ENCODE results near the gene NOS1. TPM values are rescaled to one million over a fixed set of nuclear protein-coding genes. Genes with fewer than 3 reads are reported as not detected.

Gene NOS1
- total RNA-seq, 2 experiments from 2014 or later: not detected

GRCh38 chr12:117309276-117309925, 52.0 kb downstream of the NOS1 start:
- Histone ChIP-seq H3K9me3 (ENCODE audit: low read length) (no peaks in the 10 kb centered on the region), H4K20me1 (ENCODE audit: insufficient read depth, low read length) (no peaks in the 10 kb centered on the region), H3K4me2 (ENCODE audit: low read length) (no peak overlapping the region), H3K27ac (ENCODE audit: low read depth, low read length, poor library complexity, severe bottlenecking) (no peak overlapping the region), H3K79me2 (ENCODE audit: insufficient read depth, low read depth, low read length) (no peaks in the 10 kb centered on the region), H3K36me3 (ENCODE audit: insufficient read depth, low read length) (no peaks in the 10 kb centered on the region), H3K4me1 (ENCODE audit: insufficient read depth, low read length, poor library complexity, severe bottlenecking) (no peaks in the 10 kb centered on the region), H2AFZ (ENCODE audit: low read length) (no peak overlapping the region), H3K9me2 (ENCODE audit: insufficient read depth, low read length) (no peaks in the 10 kb centered on the region), H3K4me3 (ENCODE audit: low read depth, low read length, poor library complexity, severe bottlenecking) (no peak overlapping the region)
- no TSS peak for BruUV-seq (replicated peaks)
- CTCF ChIA-PET (ENCODE audit: unreplicated experiment): no interaction called here
- DNase-seq (ENCODE audit: low spot score): no peak
- POLR2A ChIA-PET: interaction anchor here (0.6 kb wide), 1 partner anchor 251 kb away, joined by 3 read pairs; no protein-coding TSS in a partner anchor
- intact Hi-C loops (cut with micrococcal nuclease; ENCODE audit: unreplicated experiment): no loop called here
- TF ChIP-seq, protein P1, sequence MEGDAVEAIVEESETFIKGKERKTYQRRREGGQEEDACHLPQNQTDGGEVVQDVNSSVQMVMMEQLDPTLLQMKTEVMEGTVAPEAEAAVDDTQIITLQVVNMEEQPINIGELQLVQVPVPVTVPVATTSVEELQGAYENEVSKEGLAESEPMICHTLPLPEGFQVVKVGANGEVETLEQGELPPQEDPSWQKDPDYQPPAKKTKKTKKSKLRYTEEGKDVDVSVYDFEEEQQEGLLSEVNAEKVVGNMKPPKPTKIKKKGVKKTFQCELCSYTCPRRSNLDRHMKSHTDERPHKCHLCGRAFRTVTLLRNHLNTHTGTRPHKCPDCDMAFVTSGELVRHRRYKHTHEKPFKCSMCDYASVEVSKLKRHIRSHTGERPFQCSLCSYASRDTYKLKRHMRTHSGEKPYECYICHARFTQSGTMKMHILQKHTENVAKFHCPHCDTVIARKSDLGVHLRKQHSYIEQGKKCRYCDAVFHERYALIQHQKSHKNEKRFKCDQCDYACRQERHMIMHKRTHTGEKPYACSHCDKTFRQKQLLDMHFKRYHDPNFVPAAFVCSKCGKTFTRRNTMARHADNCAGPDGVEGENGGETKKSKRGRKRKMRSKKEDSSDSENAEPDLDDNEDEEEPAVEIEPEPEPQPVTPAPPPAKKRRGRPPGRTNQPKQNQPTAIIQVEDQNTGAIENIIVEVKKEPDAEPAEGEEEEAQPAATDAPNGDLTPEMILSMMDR (conservative IDR thresholded peaks at IDR 0.05; ENCODE audit: low read length): no peak
- no peak for TF ChIP-seq EZH2phosphoT487 (IDR thresholded peaks at IDR 0.05; ENCODE audit: borderline replicate concordance, low read depth, low read length)

GRCh38 chr12:117300174-117300573, 61.3 kb downstream of the NOS1 start:
- no peak overlapping the region for H3K4me2 ChIP-seq (ENCODE audit: low read length)
- no peak for DNase-seq (ENCODE audit: low spot score)
- no peak overlapping the region for H3K27ac ChIP-seq (ENCODE audit: low read depth, low read length, poor library complexity, severe bottlenecking)
- no peak overlapping the region for H3K4me3 ChIP-seq (ENCODE audit: low read depth, low read length, poor library complexity, severe bottlenecking)
- intact Hi-C loops (cut with micrococcal nuclease; ENCODE audit: unreplicated experiment): no loop called here
- no peaks in the 10 kb centered on the region for H3K36me3 ChIP-seq (ENCODE audit: insufficient read depth, low read length)
- POLR2A ChIA-PET: no interaction called here
- H3K9me2 ChIP-seq (ENCODE audit: insufficient read depth, low read length): no peaks in the 10 kb centered on the region
- no peak overlapping the region for H2AFZ ChIP-seq (ENCODE audit: low read length)
- no peaks in the 10 kb centered on the region for H3K4me1 ChIP-seq (ENCODE audit: insufficient read depth, low read length, poor library complexity, severe bottlenecking)
- no peaks in the 10 kb centered on the region for H3K9me3 ChIP-seq (ENCODE audit: low read length)
- BruUV-seq (replicated peaks): no TSS peak
- CTCF ChIA-PET (ENCODE audit: unreplicated experiment): no interaction called here
- H3K79me2 ChIP-seq (ENCODE audit: insufficient read depth, low read depth, low read length): no peaks in the 10 kb centered on the region
- TF ChIP-seq, protein P1 (conservative IDR thresholded peaks at IDR 0.05; ENCODE audit: low read length): no peak
- TF ChIP-seq EZH2phosphoT487 (IDR thresholded peaks at IDR 0.05; ENCODE audit: borderline replicate concordance, low read depth, low read length): no peak
- no peaks in the 10 kb centered on the region for H4K20me1 ChIP-seq (ENCODE audit: insufficient read depth, low read length)

DNA sequence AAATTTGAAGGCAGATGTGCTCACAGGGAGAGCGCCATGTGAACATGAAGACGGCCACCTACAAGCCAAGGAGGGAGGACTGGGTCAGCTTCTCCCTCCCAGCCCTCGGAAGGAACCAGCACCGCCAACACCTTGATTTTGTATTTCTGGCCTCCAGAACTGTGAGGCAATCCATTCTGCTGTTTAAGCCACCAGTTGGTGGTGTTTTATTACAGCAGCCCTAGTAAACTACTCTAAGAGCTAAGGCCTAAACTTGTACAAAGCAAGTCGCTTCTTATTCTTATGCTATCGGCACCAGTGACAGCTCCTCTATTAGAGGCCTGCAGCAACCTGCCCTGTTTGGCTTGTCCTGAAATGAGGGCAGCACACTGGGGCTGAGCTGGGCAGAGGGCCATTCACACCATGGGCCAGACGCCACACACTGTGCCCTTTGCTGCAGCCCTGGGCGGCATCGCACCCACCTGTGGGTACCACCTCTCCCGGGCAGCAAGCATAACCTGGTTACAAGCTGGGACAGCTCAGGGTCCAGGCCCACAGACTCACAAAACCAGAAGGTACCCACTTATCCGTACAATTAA, 62.7 kb downstream of the NOS1 start:
- Histone ChIP-seq H4K20me1 (ENCODE audit: insufficient read depth, low read length) (no peaks in the 10 kb centered on the region), H3K27ac (ENCODE audit: low read depth, low read length, poor library complexity, severe bottlenecking) (no peak overlapping the region), H2AFZ (ENCODE audit: low read length) (no peak overlapping the region), H3K9me2 (ENCODE audit: insufficient read depth, low read length) (no peaks in the 10 kb centered on the region), H3K4me2 (ENCODE audit: low read length) (no peak overlapping the region), H3K9me3 (ENCODE audit: low read length) (no peaks in the 10 kb centered on the region), H3K4me1 (ENCODE audit: insufficient read depth, low read length, poor library complexity, severe bottlenecking) (no peaks in the 10 kb centered on the region), H3K4me3 (ENCODE audit: low read depth, low read length, poor library complexity, severe bottlenecking) (no peak overlapping the region), H3K79me2 (ENCODE audit: insufficient read depth, low read depth, low read length) (no peaks in the 10 kb centered on the region), H3K36me3 (ENCODE audit: insufficient read depth, low read length) (no peaks in the 10 kb centered on the region)
- TF ChIP-seq, protein P1 (conservative IDR thresholded peaks at IDR 0.05; ENCODE audit: low read length): no peak
- intact Hi-C loops (cut with micrococcal nuclease; ENCODE audit: unreplicated experiment): no loop called here
- no peak for DNase-seq (ENCODE audit: low spot score)
- ChIA-PET POLR2A (no interaction called here), CTCF (ENCODE audit: unreplicated experiment) (no interaction called here)
- BruUV-seq (replicated peaks): no TSS peak
